HUES64 (cell line): Measurements from ENCODE around the gene GAGE2A. TPM values are rescaled to one million over a fixed set of nuclear protein-coding genes. Genes with fewer than 3 reads are reported as not detected.
"Not testable (repeated sequence)": the region's sequence is repeated elsewhere in the genome, so short reads cannot be mapped to it uniquely, and the experiment has no call there.

Experiments
- H3K27ac ChIP-seq: 2 replicates; pipeline ENCODE4 v1.7.0; 2013; ENCODE audit warnings: low read depth, low read length, inconsistent platforms
- H3K27me3 ChIP-seq: 2 replicates; pipeline ENCODE4 v1.6.1; 2013; ENCODE audit warnings: mild to moderate bottlenecking, low read length; ENCODE audit not compliant: insufficient read depth
- H3K36me3 ChIP-seq: 2 replicates; pipeline ENCODE4 v1.6.1; 2013; ENCODE audit warnings: mild to moderate bottlenecking, low read length; ENCODE audit not compliant: insufficient read depth
- H3K4me1 ChIP-seq: 2 replicates; pipeline ENCODE4 v1.6.1; 2013; ENCODE audit warnings: mild to moderate bottlenecking, low read length, moderate library complexity; ENCODE audit not compliant: insufficient read depth
- H3K4me3 ChIP-seq: 2 replicates; pipeline ENCODE4 v1.5.1; 2013; ENCODE audit warnings: mild to moderate bottlenecking, low read length, moderate library complexity
- H3K9ac ChIP-seq: 2 replicates; pipeline ENCODE4 v1.6.1; 2013; ENCODE audit warnings: mild to moderate bottlenecking, low read depth, low read length
- H3K9me3 ChIP-seq: 2 replicates; pipeline ENCODE4 v1.6.1; 2013; ENCODE audit warnings: low read depth, low read length; ENCODE audit not compliant: insufficient read depth
- WGBS: fragments of 150-250, 120-280 bp; methylation state at CpG from one replicate; pipeline ENCODE4 v1.1.7; 2013; ENCODE audit warnings: missing lambda C conversion rate; 5-methylcytosine and 5-hydroxymethylcytosine counted together
- polyA plus RNA-seq, 2 experiments: library from polyadenylated mRNA; stranded (reverse); fragments of 50-300 nt; gene quantifications; one replicate each; pipeline ENCODE4 v1.2.3, GENCODE V29; 2013

Gene GAGE2A, protein sequence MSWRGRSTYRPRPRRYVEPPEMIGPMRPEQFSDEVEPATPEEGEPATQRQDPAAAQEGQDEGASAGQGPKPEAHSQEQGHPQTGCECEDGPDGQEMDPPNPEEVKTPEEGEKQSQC
- not detected for polyA plus RNA-seq (2013, experiment 1 of 2)
- not detected for polyA plus RNA-seq (2013, experiment 2 of 2)

- H3K4me1 ChIP-seq, H3K4me3 ChIP-seq, H3K9ac ChIP-seq, H3K36me3 ChIP-seq, H3K27ac ChIP-seq, H3K27me3 ChIP-seq, H3K9me3 ChIP-seq: not testable (repeated sequence)
- WGBS: no CpG with 5 or more reads among the region's 16 CpGs
These were observed at the start of gene GAGE2A for GRCh38 chrX:49589196-49589595. Gene GAGE2A (plus strand): TSS chrX:49589496. CDS start chrX:49590651, 1,155 bp downstream.

- WGBS: no CpG with 5 or more reads among the region's 16 CpGs
- not testable (repeated sequence) for H3K4me3 ChIP-seq, H3K4me1 ChIP-seq, H3K9me3 ChIP-seq, H3K9ac ChIP-seq, H3K36me3 ChIP-seq, H3K27me3 ChIP-seq, H3K27ac ChIP-seq
These were observed 47.9 kb upstream of the GAGE2A start, which contains the start of gene GAGE12D for GRCh38 chrX:49541433-49541832. Gene GAGE12D (plus strand): TSS chrX:49541733. CDS start chrX:49542888, 1,155 bp downstream.

DNA sequence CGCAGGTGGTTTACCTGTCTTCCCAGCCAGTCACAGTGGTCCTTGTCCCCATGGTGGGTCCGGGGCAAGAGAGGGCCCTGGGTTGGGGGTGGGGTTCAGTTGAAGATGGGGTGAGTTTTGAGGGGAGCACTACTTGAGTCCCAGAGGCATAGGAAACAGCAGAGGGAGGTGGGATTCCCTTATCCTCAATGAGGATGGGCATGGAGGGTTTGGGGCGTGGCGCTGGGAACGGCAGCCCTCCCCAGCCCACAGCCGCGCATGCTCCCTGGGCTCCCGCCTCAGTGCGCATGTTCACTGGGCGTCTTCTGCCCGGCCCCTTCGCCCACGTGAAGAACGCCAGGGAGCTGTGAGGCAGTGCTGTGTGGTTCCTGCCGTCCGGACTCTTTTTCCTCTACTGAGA lies 38.3 kb upstream of the GAGE2A start, which contains the start of gene GAGE12E:
Gene GAGE12E, plus strand, starts transcription at position 301 of the 400 bp plus-strand sequence. CDS start 1,155 bp downstream, outside the sequence.
- H3K4me3 ChIP-seq, H3K36me3 ChIP-seq, H3K27me3 ChIP-seq, H3K27ac ChIP-seq, H3K9ac ChIP-seq, H3K4me1 ChIP-seq, H3K9me3 ChIP-seq: not testable (repeated sequence)
- no CpG with 5 or more reads among the region's 16 CpGs for WGBS

- no CpG with 5 or more reads among the region's 16 CpGs for WGBS
- not testable (repeated sequence) for H3K27me3 ChIP-seq, H3K27ac ChIP-seq, H3K9ac ChIP-seq, H3K36me3 ChIP-seq, H3K4me3 ChIP-seq, H3K9me3 ChIP-seq, H3K4me1 ChIP-seq
These were observed 28.8 kb upstream of the GAGE2A start, which contains the start of gene GAGE12F for GRCh38 chrX:49560542-49560941. Gene GAGE12F (plus strand): TSS chrX:49560842. CDS start chrX:49561997, 1,155 bp downstream.

DNA sequence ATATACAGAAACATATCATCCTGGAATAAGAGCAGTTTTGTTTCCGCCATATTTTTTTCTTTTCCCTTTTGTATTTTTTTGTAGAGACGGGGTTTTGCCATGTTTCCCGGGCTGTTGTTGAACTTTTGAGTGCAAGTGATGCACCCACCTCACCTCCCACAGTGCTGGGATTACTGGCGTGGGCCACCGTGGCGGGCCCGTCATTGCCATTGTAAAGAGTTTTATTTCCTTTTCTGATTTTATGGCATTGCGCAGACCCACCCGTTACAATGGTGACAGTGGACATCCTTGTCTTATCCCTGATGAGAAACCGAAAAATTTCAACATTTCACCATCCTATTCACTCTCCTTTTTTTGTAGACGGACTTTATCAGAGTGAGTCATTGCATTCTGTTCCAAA lies 20.6 kb upstream of the GAGE2A start:
- H3K27ac ChIP-seq, H3K9me3 ChIP-seq, H3K9ac ChIP-seq, H3K4me1 ChIP-seq, H3K27me3 ChIP-seq, H3K4me3 ChIP-seq, H3K36me3 ChIP-seq: not testable (repeated sequence)
- WGBS: no CpG with 5 or more reads among the region's 11 CpGs

DNA sequence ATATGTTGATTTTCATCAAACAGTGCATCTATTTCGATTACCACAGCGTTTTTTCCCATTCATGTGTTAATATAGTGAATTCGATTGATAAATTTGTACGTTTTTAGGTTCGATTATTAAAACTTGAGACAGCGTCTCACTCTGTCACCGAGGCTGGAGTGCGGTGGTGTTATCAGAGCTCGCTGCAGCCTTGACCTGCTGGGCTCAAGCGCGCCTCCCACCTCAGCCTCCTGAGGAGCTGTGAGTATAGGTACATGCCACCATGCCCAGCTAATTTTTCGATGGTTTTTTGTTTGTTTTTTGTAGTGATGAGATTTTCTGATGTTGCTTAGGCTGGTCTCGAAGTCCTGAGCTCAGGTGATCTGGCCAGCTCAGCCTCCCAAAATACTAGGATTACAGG lies 20.1 kb upstream of the GAGE2A start:
- not testable (repeated sequence) for H3K4me3 ChIP-seq, H3K9ac ChIP-seq, H3K36me3 ChIP-seq, H3K27me3 ChIP-seq, H3K9me3 ChIP-seq, H3K27ac ChIP-seq, H3K4me1 ChIP-seq
- WGBS: 97% methylated on average over 6 of the region's 13 CpGs

GRCh38 chrX:49570100-49570499 lies 19.2 kb upstream of the GAGE2A start, which contains the start of gene GAGE12G:
Gene GAGE12G (plus strand): TSS chrX:49570400. CDS start chrX:49571555, 1,155 bp downstream.
- H3K4me1 ChIP-seq, H3K27me3 ChIP-seq, H3K4me3 ChIP-seq, H3K9me3 ChIP-seq, H3K36me3 ChIP-seq, H3K27ac ChIP-seq, H3K9ac ChIP-seq: not testable (repeated sequence)
- WGBS: no CpG with 5 or more reads among the region's 16 CpGs

GRCh38 chrX:49579649-49580048 lies 9.6 kb upstream of the GAGE2A start, which contains the start of gene GAGE12H:
Gene GAGE12H (plus strand): TSS chrX:49579949. CDS start chrX:49581104, 1,155 bp downstream.
- H3K9ac ChIP-seq, H3K36me3 ChIP-seq, H3K4me1 ChIP-seq, H3K4me3 ChIP-seq, H3K9me3 ChIP-seq, H3K27ac ChIP-seq, H3K27me3 ChIP-seq: not testable (repeated sequence)
- WGBS: no CpG with 5 or more reads among the region's 16 CpGs

DNA sequence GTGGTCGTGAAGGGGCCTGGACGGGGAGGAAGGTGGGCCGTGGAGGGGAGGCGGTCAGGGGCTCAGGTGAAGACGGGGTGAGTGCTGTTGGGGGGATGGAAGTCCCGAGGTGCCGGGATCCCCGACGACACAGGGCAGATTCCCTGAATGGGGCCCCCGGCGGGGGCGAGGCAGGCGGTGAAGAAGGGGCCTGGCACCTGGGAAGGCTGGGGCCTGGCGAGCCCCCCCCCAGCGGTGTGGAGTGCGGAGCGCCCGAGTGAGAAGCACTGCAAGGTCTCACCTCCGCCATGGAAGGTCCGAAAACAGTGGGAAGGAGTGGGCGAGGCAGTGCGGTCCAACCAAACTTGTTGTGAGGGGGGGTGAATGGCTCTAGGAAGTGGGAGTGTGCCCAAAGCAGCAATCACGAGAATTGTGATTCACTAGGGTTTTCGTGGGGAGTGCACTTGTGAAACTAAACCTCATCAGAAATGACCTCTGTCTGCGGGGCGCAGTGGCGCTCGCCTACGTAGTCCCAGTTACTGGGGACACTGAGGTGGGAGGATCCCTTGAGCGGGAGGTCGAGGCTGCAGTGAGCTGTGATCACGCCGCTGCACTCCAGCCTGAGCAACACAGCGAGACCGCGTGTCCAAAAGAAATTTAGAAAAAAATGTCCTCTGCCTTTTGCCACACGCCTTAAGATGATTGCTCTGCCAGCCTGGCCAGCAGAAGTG lies 628 bp downstream of the GAGE2A start:
- H3K9ac ChIP-seq, H3K9me3 ChIP-seq, H3K27me3 ChIP-seq, H3K36me3 ChIP-seq, H3K4me3 ChIP-seq, H3K4me1 ChIP-seq, H3K27ac ChIP-seq: not testable (repeated sequence)
- 93% methylated on average over 19 of the region's 37 CpGs for WGBS

GRCh38 chrX:49590488-49590887 lies 1.2 kb downstream of the GAGE2A start:
- not testable (repeated sequence) for H3K27ac ChIP-seq, H3K9me3 ChIP-seq, H3K4me3 ChIP-seq, H3K36me3 ChIP-seq, H3K9ac ChIP-seq, H3K4me1 ChIP-seq, H3K27me3 ChIP-seq
- WGBS: 93% methylated on average over 13 of the region's 17 CpGs

GRCh38 chrX:49598720-49599119 lies 9.4 kb downstream of the GAGE2A start, which contains the start of gene GAGE1:
Gene GAGE1 (plus strand): TSS chrX:49599020. CDS start chrX:49600175, 1,155 bp downstream.
- not testable (repeated sequence) for H3K9ac ChIP-seq, H3K36me3 ChIP-seq
- no CpG with 5 or more reads among the region's 16 CpGs for WGBS

More at GRCh38 chrX:49598720-49599119, 9.4 kb downstream of the GAGE2A start, which contains the start of gene GAGE1:
- H3K9me3 ChIP-seq, H3K27ac ChIP-seq, H3K4me3 ChIP-seq, H3K4me1 ChIP-seq, H3K27me3 ChIP-seq: not testable (repeated sequence)
